ENCODE data around the gene PPP3CA.

Gene PPP3CA

DNA sequence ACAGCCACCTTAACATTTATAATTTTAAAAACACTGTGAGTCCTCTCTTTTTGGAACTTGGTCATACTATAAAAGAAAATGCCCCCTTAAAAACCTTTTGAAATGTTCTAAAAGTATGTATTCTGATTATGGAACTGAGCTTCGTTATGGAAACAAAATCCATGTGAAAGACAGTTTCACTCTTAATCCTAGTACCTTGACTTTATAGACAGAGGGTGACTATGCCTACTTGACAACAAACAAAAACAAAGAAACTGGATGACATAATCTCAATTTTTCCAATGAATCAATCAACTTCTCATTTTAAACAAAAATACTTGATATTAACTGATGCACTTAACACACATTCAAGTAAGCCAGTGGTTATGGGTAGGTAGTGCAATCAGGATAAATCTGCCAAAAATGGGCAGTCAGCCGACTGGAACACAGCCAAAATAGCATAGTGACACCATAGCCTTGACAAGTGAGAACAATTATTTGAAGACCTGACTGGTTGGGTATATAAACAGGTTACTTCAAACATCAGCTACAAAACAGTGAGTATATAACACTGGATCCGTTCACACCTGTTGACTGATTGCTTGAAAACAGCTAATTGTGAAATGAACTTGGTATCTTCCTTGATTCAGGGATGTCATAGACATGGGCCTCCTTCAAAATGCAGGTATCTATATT is 265.5 kb downstream of the PPP3CA start:
- peak; percentile 48 for DNase-seq

DNA sequence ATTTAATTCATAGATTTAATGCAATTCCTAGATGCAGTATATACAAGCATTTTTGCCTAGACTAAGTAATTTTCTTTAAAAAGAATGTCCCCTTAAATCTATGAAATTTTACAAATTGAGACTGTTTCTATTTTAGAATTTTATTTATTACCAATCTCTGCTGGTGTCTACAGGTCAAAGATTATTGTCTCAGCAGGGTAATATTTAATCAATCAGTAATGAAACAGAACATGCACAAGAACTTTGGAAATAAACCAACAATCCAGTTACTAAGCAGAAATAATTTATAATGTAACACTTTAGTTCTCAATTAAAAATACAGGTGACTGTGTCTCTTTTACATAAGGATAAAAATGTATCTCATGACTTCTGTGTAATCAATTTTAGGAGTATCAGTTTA is 266.2 kb downstream of the PPP3CA start:
- DNase-seq: no peak

DNA sequence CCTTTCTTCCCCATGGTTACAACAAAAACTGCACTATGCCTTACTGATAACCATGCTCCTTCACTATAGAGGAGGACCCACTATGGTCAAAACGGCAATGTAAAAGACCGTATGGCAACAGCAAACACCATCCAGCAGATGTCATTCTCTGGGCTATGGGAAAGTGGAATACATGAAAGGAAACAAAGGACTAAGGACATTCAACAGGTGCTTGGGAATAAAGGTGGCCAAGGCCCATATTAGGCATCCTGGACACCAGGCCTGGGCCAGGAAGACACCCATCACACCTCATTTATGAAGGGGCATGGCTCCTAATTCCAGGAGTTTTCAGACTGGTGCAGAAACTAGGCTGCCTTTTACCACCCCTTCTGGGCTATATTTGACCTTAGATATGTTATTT is 268.4 kb downstream of the PPP3CA start:
- DNase-seq: no peak

DNA sequence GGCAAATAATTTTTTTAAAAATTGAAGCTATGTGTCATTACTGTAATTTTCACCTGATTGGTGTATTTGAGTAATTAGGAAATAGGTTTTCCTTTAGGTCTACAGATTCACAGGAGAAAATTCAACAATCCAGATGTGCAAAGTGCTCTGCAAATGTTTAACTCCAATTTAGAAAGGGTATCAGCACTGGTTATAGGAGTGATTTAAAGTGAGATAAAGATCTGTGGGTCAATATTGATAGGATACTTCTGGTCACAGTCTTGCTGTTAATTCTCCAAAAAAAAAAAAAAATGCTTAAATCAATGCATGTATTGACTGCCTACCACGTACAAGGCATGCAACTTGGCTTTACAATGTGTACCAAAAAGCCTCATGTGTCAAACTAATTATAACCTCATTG is 271.3 kb downstream of the PPP3CA start:
- DNase-seq: no peak

DNA sequence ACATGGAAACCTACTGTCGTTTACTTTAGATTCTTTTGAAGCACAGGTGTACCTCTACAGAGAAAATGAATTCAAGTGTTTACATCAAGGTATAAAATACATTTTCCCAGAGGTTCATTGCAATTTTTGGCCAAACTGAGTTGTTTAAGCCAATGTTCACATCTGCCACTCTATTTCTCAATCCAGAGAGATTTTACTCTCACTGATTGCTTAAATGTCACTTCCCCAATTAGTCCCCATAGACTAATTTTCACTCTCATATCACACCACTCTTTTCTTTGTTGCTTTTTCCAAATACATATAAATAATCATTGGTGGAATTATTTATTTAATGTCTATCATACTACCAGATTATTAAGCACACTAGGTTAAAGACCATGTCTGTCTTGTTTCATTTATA is 271.8 kb downstream of the PPP3CA start:
- no peak for DNase-seq

DNA sequence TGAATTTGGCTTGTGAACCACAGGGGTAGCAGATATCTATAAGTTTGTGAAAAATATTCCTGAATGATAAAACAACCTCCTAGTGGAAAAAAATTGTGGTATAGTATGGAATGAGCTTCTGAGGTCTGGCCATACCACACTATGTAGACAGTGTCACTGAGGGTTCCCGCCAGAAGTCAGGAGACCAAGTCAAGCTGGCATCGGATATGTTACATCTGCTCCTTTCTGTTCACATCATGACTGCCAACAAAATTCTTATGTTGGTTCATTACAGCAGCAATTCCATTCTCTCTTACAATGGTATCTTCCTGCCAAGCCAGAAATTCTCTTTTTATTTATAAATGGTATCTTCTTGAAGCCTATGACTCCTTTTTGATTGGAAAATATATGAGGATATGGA is 273.0 kb downstream of the PPP3CA start:
- no peak for DNase-seq

DNA sequence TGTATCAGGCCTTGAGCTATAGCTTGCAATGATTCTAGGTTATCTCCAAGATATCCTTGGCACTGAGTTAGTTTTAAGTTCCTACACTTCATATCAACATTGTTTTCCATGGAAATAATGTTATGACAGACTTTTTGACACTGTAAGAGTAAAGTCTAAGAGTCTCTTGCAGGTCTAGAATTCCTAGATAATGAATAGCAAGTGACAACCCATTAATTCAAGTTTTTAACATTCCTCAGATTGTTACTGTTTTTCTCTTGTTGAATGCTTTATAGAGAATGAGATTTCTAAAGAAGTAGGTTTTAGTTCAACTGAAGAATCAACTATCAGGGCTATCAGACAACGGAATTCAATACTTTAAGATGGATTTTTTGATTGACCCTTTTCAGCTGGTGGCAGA is 276.1 kb downstream of the PPP3CA start:
- DNase-seq: no peak

DNA sequence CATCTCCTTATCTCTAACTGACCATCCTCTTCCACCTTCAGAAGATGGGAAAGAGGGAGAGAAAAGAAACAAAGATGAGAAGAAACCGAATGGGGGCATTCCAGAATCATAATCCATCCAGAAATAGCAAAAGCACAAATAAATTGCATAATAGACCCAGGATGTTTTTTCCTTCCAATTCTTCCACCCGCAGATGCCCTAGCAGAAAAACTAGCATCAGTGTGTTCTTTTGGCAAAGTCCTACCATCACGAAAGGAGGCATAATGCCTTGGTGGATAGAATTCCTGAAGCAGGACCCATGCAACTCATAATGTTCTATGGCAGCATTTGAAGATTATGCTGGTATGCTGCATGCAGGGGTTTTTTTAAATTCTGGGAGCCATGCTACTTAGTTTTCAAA is 279.2 kb downstream of the PPP3CA start:
- DNase-seq: no peak

DNA sequence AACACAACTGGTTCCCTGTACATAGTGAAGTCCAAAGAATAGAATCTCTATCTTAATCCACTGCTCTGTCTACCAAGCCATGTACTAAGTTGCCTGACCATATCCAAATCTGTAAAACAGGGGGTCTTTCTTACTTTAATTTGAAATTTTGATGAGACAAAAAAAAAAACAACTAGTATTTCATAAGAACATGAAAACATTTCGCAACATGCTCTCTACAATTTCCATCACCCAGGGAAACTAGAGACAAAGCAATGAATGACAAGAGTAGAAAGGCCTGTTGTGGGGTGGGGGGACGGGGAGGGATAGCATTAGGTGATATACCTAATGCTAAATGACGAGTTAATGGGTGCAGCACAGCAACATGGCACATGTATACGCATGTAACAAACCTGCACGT is 279.9 kb downstream of the PPP3CA start:
- DNase-seq: no peak

DNA sequence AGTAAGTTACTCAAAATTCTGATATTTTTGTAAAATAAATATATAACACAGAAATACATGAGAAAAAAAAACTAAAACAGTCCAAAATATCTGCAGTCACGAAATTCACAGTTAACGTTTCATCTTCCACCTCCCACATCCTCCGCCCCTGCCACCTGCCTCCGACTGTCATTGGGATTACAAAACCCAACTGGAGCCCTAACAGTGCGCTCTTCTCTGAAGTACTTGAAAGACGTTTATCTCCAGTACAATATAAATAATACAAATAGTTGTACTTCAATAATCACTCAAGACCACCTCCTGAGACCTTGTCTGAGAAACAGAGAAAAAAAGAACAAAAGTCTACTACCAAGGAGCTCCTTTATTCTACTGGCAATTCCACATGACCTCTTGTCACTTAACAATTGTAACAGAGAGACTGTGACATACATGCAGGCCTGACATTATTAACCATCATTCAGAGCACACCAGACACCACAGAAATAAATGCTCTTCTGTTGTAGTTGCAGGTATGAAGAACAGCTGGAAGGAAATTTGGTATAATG is 280.6 kb downstream of the PPP3CA start:
- DNase-seq: no peak

DNA sequence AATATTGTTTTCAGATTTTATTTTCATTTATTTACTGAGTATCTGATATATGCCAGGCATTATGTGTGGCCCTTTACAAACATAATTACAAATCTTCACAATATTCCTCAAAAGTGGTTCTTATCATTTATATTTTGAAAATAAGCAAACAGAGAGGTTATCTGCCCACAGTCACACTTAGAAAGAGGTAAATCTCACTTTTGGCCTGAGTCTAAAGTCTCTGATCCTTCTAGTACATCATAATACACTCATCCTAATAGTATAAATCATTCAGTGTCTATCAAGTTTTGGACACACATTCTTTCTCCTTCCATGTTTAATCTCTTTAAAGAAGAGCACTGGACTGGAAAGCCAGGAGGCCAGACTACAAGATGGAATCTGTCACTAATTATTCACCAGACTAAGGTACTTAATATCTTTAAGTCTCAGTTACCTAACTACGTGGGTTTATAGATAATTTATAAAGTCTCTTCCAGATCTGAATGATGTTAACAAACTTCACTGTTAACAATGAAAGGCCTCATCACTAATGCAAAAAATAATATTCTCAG is 281.3 kb downstream of the PPP3CA start:
- no peak for DNase-seq

DNA sequence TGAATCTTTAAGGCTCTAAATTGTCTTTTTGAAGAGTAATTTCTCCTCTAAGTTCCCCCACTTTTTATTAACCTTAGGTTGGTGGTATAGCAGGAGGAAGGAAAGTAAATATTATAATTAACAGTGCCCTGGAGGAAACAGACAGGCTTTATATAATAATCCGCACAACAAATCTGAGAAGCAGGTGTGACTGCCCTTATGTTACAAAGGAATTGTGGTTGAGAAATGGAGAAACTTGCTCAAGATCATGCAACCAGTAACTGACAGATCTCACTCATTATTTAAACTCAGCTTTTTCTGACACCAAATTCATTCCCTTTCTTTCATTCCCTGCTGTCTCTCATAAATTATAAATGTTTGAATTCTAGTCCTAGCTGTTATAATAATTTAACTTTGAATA is 282.0 kb downstream of the PPP3CA start:
- no peak for DNase-seq

DNA sequence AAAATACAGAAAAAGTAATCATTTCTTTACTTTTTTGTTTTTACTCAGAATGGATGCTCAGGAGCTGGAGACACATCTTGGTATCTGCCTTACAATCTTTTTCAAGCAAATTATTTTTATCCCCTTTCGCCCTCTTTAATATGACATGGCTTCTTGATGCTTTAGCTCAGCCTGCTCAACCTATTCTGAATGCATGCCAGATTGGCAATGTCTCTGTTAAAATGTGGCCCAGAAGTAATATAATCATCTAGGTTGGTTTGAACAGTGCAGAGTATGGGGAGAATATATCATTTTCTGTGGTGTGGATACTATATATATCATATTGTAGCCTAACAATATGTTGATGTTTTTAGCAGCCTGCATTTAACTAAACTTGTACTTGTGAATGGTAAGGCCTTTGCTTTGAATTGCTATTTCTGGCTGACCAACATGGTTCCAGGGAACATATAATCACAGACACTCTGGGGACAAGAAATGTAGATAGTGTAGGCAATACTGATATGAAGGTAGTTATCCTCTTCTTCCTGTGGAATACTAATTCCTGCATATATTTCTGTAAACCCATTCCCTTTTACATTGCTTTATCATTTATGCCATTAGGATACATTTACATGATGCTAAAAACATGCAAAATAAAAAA is 282.7 kb downstream of the PPP3CA start:
- no peak for DNase-seq

DNA sequence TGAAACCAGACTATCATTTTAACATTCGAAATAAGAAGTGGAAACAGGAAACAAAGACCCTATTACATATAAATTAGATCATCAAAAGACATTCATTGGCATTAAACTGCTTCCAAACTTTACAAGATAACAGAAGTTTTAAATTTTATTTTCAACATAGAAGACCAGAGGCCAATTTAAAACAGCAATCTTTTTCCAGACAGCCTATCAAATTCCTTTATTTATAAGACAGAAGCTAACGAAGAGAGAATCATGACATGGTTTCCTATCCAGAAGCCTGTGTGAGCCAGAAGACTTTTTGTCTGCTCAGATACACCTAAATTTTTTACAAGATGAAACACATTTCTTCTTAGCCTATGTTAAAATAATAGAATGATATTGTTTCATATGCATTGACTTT is 291.9 kb downstream of the PPP3CA start:
- no peak for DNase-seq

DNA sequence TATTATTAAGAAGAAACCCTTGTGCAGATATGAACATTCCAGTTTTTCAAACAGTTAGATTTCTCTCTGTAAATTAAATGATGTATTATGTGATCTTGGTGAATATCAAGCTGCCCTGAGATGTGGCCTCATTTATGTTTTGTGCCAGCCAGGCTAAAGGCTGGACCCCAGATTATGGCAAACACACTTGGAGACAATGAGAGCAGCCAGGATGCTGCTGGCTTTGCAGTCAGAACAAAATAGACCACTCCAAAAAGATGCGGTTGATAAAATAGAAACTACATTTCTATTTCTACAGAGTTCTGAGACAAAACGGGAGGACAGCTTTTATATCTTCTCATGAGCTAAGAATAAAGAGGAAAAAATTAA is 296.5 kb downstream of the PPP3CA start:
- DNase-seq: no peak

DNA sequence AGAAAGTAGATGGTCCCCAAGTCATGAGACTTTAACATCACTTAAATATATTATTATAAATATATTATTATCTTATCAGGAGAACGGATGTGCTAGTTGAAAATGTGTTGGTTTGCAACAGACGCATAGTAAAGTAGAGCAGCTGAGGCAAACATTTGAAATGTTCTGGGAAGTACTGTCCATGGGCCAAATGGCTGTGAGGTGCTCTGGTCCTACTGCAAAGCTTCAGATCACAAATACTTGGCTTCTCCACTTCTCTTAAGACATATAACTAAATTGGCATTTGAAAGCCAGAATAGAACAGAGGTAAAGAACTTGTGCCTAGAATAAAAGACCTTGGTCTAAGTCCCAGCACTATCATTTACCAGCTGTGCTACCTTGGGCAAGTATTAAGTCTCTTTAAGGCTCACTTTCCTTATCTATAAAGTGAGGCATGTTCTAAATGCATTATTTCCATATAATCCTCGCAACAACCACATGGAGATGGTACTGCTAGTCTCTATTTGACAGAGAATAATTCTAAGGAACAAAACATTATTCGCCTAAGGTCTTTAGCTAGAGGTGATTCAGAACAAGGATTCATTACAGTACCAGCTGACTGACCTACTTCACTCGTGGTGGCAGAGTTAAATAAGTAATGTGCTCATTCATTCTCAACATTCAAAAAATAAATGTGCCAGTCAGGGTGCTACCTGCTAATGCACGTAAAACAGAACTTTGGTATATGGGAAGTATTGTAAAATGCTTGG is 297.1 kb downstream of the PPP3CA start:
- no peak for DNase-seq

DNA sequence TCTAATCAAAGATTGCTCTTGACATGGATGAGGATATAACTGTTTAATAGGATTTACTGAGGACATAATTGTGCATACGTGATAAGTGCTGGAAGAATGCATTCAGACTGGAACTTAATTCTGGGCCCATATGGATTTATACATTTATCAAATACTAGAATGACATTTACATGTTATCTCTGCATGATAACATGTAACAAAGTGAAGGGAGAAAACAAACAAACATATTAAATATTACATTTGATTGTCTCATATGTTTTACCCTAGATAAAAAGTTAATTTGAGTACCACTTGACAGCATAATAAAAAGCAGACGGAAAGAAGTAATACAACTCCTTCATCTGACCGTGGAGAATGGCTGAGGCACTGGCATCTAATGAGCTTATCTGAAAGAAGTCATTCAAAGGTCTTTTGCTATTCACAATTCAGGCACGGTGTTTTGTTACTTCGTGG is 297.8 kb downstream of the PPP3CA start:
- DNase-seq: no peak

DNA sequence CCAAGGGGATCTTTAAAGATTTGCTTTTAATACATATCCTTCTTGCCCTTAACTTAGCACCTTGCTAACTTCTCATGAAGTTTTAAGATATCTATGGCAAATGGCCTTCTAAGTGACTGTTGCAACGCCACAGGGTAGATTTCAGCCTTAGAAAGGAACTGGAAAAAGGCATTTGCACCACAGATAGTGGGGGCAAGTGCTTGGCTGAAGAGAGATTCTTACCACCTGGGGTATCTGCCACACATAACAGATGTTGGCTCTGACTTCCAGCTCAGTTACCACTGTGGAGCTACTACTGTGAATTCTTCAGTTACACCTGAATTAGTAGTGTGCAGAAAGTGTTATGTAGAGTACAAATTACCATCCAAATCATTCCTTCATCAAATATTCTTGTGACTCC is 302.6 kb downstream of the PPP3CA start:
- DNase-seq: no peak

DNA sequence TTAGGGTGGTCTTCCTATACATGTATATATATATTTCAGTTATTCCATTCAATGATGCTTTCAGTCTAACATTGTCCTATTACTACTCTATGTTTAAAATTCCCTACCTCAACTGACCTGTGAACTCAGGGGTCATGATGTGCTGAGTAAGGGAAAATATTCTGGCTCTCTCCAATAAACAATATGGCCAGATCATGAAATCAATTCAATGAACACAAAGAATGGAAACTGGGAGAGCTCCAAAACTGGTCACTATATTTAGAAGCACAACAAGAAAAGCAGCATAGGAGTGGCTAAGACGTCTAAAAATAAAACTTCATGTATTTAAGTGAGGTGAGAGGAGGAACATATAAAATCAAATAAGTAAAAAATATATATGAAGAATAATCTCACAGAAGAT is 304.5 kb downstream of the PPP3CA start:
- DNase-seq: no peak

DNA sequence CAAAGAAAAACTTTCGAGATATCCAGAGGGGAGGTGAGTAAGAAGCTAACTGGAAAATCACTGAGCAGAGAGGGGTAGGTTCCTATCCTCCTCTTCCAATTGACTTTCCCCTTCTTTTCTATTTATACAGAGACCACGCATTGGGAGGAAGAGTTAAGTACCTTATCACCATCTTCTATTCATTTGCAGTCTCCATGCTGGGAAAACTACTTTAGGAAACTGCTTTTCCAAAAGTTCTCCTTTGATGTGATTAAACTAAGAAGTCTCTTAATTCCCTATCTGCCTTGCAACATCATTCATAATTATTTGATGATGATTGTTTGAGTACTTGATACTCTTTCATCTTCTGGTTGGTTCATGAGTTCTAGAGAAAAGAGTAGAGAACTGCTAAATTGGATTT is 306.6 kb downstream of the PPP3CA start:
- DNase-seq: no peak

DNA sequence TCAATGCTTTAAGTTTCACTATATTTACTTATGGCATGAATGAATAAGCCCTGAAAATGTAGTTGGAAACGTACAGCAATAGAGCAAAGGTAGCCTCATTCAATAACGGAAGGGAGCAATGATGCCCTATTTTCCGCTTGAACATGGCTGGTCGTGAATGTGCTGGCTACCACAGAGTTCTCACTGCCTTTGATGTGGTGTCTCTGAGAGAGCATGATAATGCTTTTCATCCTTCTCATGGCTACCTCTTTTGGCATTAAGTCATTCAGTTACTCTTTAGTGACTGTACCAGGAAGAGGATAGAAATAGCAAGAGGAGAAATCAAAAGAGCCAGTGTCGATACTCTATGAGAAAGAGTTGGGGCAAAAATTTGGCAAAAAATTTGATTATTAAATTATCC is 308.0 kb downstream of the PPP3CA start:
- DNase-seq: no peak

DNA sequence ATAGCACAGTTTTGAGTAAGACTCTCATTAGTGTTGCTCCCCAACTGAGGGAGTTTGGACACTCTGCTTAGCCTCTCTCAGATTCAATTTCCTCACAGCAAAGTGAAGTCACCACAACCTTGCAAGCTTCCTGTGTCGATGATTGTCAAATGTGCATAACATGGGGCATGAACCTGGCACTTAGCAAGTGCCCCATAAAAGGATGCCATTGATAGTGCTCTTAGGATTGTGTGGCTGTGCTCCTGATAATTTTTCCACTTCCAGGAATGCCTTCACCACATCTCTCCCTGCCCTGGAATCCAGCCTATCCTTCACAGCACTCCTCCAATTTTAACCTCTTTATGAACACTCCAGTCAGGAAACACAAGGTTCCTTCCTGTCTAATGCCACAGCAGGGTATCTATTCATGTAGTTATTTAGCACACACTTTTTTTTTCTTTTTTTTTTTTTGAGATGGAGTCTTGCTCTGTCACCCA is 309.4 kb downstream of the PPP3CA start:
- DNase-seq: no peak

DNA sequence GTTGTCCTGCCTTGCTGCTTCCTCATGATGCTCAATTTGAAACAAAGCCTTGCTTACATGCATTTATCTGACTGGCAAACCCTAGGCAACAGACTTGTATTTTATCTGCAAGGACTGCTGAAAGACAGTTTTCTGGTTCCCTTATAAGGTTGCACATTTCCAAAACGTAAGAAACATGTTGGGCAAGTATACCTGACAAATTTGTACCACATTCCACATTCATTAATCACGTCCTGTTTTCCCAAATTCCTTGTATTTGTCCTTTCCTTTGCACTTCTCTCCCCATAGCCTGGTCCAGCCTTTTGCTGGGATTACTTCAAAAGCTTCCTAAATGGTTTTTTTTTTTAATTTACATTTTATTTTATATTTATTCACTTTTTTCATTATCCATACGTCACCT is 310.1 kb downstream of the PPP3CA start:
- DNase-seq: no peak

DNA sequence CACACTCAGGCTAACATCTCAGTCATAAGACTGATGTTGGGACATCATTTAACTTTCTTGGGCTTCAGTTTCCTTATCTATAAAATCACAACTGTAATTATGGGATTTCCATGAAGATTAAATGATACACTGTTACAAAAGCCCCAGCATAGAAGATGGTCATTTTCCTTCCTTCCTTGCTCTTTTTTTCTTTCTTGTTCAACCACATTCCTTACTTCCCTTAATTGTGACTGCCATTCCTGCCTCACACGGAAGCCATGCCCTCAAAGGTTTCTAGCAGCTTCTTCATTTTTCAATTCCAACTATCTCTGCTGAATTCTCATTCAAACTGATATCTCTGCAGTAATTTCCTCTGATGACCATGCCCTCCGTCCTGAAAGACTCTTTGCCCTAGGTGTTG is 311.8 kb downstream of the PPP3CA start:
- no peak for DNase-seq
